ENCODE measurements around the gene SV2B.
A peak's percentile ranks its signal among the peaks of the same experiment; 100 is the strongest.

Gene SV2B

GRCh38 chr15:91158415-91159394 lies 58.6 kb downstream of the SV2B start:
- no peaks in the 10 kb centered on the region for H3K36me3 ChIP-seq (ENCODE audit: control insufficient read depth, insufficient read depth, low read length, severe bottlenecking)
- H3K9ac ChIP-seq (ENCODE audit: low read length) = no peak overlapping the region

GRCh38 chr15:91165850-91166249 lies 65.8 kb downstream of the SV2B start:
- DNase-seq (ENCODE audit: low read depth) = no peak
- Histone ChIP-seq H3K36me3 (ENCODE audit: control insufficient read depth, insufficient read depth, low read length, severe bottlenecking) (no peaks in the 10 kb centered on the region), H3K9me3 (ENCODE audit: control insufficient read depth, low read length) (peaks cover 24% of the 10 kb centered on the region), H3K4me3 (ENCODE audit: low read length) (no peak overlapping the region), H3K27me3 (replicated peaks; ENCODE audit: control insufficient read depth, insufficient read depth, low read length) (no peaks in the 10 kb centered on the region), H3K9ac (ENCODE audit: low read length) (no peak overlapping the region), H3K4me1 (ENCODE audit: control insufficient read depth, insufficient read depth, low read length) (no peaks in the 10 kb centered on the region)

More at GRCh38 chr15:91158415-91159394, 58.6 kb downstream of the SV2B start:
- no peaks in the 10 kb centered on the region for H3K9me3 ChIP-seq (ENCODE audit: control insufficient read depth, low read length)
- H3K27me3 ChIP-seq (replicated peaks; ENCODE audit: control insufficient read depth, insufficient read depth, low read length) = peaks cover 7% of the 10 kb centered on the region
- no peaks in the 10 kb centered on the region for H3K4me1 ChIP-seq (ENCODE audit: control insufficient read depth, insufficient read depth, low read length)
- no peak overlapping the region for H3K4me3 ChIP-seq (ENCODE audit: low read length)
- no peak for DNase-seq (ENCODE audit: low read depth)

- no peak for DNase-seq (ENCODE audit: low read depth)
Measured at GRCh38 chr15:91168457-91168856, 68.4 kb downstream of the SV2B start.

GRCh38 chr15:91171334-91171733 lies 71.3 kb downstream of the SV2B start:
- H3K9me3 ChIP-seq (ENCODE audit: control insufficient read depth, low read length) = peaks cover 9% of the 10 kb centered on the region
- no peaks in the 10 kb centered on the region for H3K27me3 ChIP-seq (replicated peaks; ENCODE audit: control insufficient read depth, insufficient read depth, low read length)
- no peaks in the 10 kb centered on the region for H3K36me3 ChIP-seq (ENCODE audit: control insufficient read depth, insufficient read depth, low read length, severe bottlenecking)
- no peak overlapping the region for H3K9ac ChIP-seq (ENCODE audit: low read length)
- DNase-seq (ENCODE audit: low read depth) = no peak
- H3K4me3 ChIP-seq (ENCODE audit: low read length) = no peak overlapping the region
- no peaks in the 10 kb centered on the region for H3K4me1 ChIP-seq (ENCODE audit: control insufficient read depth, insufficient read depth, low read length)

More at GRCh38 chr15:91168457-91168856, 68.4 kb downstream of the SV2B start:
- H3K9ac ChIP-seq (ENCODE audit: low read length) = no peak overlapping the region
- no peaks in the 10 kb centered on the region for H3K27me3 ChIP-seq (replicated peaks; ENCODE audit: control insufficient read depth, insufficient read depth, low read length)
- peaks cover 24% of the 10 kb centered on the region for H3K9me3 ChIP-seq (ENCODE audit: control insufficient read depth, low read length)
- H3K36me3 ChIP-seq (ENCODE audit: control insufficient read depth, insufficient read depth, low read length, severe bottlenecking) = no peaks in the 10 kb centered on the region
- H3K4me1 ChIP-seq (ENCODE audit: control insufficient read depth, insufficient read depth, low read length) = no peaks in the 10 kb centered on the region
- no peak overlapping the region for H3K4me3 ChIP-seq (ENCODE audit: low read length)

- no peak for DNase-seq (ENCODE audit: low read depth)
- H3K9me3 ChIP-seq (ENCODE audit: control insufficient read depth, low read length) = no peaks in the 10 kb centered on the region
- H3K27me3 ChIP-seq (replicated peaks; ENCODE audit: control insufficient read depth, insufficient read depth, low read length) = no peaks in the 10 kb centered on the region
- H3K36me3 ChIP-seq (ENCODE audit: control insufficient read depth, insufficient read depth, low read length, severe bottlenecking) = no peaks in the 10 kb centered on the region
- H3K9ac ChIP-seq (ENCODE audit: low read length) = no peak overlapping the region
- H3K4me1 ChIP-seq (ENCODE audit: control insufficient read depth, insufficient read depth, low read length) = no peaks in the 10 kb centered on the region
- no peak overlapping the region for H3K4me3 ChIP-seq (ENCODE audit: low read length)
Measured at GRCh38 chr15:91182101-91182500, 82.0 kb downstream of the SV2B start.

GRCh38 chr15:91183596-91183995 lies 83.5 kb downstream of the SV2B start:
- no peaks in the 10 kb centered on the region for H3K36me3 ChIP-seq (ENCODE audit: control insufficient read depth, insufficient read depth, low read length, severe bottlenecking)
- no peaks in the 10 kb centered on the region for H3K9me3 ChIP-seq (ENCODE audit: control insufficient read depth, low read length)
- H3K4me3 ChIP-seq (ENCODE audit: low read length) = no peak overlapping the region
- H3K27me3 ChIP-seq (replicated peaks; ENCODE audit: control insufficient read depth, insufficient read depth, low read length) = no peaks in the 10 kb centered on the region
- no peak overlapping the region for H3K9ac ChIP-seq (ENCODE audit: low read length)
- no peak for DNase-seq (ENCODE audit: low read depth)
- H3K4me1 ChIP-seq (ENCODE audit: control insufficient read depth, insufficient read depth, low read length) = no peaks in the 10 kb centered on the region

GRCh38 chr15:91184441-91184840 lies 84.4 kb downstream of the SV2B start:
- Histone ChIP-seq H3K27me3 (replicated peaks; ENCODE audit: control insufficient read depth, insufficient read depth, low read length) (no peaks in the 10 kb centered on the region), H3K9me3 (ENCODE audit: control insufficient read depth, low read length) (no peaks in the 10 kb centered on the region), H3K4me1 (ENCODE audit: control insufficient read depth, insufficient read depth, low read length) (no peaks in the 10 kb centered on the region), H3K36me3 (ENCODE audit: control insufficient read depth, insufficient read depth, low read length, severe bottlenecking) (no peaks in the 10 kb centered on the region), H3K9ac (ENCODE audit: low read length) (no peak overlapping the region), H3K4me3 (ENCODE audit: low read length) (no peak overlapping the region)
- no peak for DNase-seq (ENCODE audit: low read depth)

GRCh38 chr15:91186904-91187656 lies 87.0 kb downstream of the SV2B start:
- no peaks in the 10 kb centered on the region for H3K4me1 ChIP-seq (ENCODE audit: control insufficient read depth, insufficient read depth, low read length)
- peak; percentile 14 for DNase-seq (ENCODE audit: low read depth)
- H3K9ac ChIP-seq (ENCODE audit: low read length) = no peak overlapping the region
- no peak overlapping the region for H3K4me3 ChIP-seq (ENCODE audit: low read length)
- H3K27me3 ChIP-seq (replicated peaks; ENCODE audit: control insufficient read depth, insufficient read depth, low read length) = no peaks in the 10 kb centered on the region
- no peaks in the 10 kb centered on the region for H3K9me3 ChIP-seq (ENCODE audit: control insufficient read depth, low read length)
- H3K36me3 ChIP-seq (ENCODE audit: control insufficient read depth, insufficient read depth, low read length, severe bottlenecking) = no peaks in the 10 kb centered on the region

- Histone ChIP-seq H3K9me3 (ENCODE audit: control insufficient read depth, low read length) (no peaks in the 10 kb centered on the region), H3K4me1 (ENCODE audit: control insufficient read depth, insufficient read depth, low read length) (no peaks in the 10 kb centered on the region), H3K9ac (ENCODE audit: low read length) (no peak overlapping the region), H3K36me3 (ENCODE audit: control insufficient read depth, insufficient read depth, low read length, severe bottlenecking) (no peaks in the 10 kb centered on the region), H3K4me3 (ENCODE audit: low read length) (no peak overlapping the region), H3K27me3 (replicated peaks; ENCODE audit: control insufficient read depth, insufficient read depth, low read length) (peaks cover 3% of the 10 kb centered on the region)
- DNase-seq (ENCODE audit: low read depth) = no peak
Measured at GRCh38 chr15:91192285-91192684, 92.2 kb downstream of the SV2B start.

GRCh38 chr15:91192690-91193377 lies 92.8 kb downstream of the SV2B start:
- Histone ChIP-seq H3K9ac (ENCODE audit: low read length) (no peak overlapping the region), H3K4me1 (ENCODE audit: control insufficient read depth, insufficient read depth, low read length) (no peaks in the 10 kb centered on the region), H3K27me3 (replicated peaks; ENCODE audit: control insufficient read depth, insufficient read depth, low read length) (peaks cover 3% of the 10 kb centered on the region), H3K4me3 (ENCODE audit: low read length) (no peak overlapping the region), H3K36me3 (ENCODE audit: control insufficient read depth, insufficient read depth, low read length, severe bottlenecking) (no peaks in the 10 kb centered on the region), H3K9me3 (ENCODE audit: control insufficient read depth, low read length) (no peaks in the 10 kb centered on the region)
- DNase-seq (ENCODE audit: low read depth) = no peak

GRCh38 chr15:91193378-91193720 lies 93.3 kb downstream of the SV2B start:
- H3K9ac ChIP-seq (ENCODE audit: low read length) = no peak overlapping the region
- no peaks in the 10 kb centered on the region for H3K4me1 ChIP-seq (ENCODE audit: control insufficient read depth, insufficient read depth, low read length)
- no peak for DNase-seq (ENCODE audit: low read depth)
- H3K9me3 ChIP-seq (ENCODE audit: control insufficient read depth, low read length) = no peaks in the 10 kb centered on the region
- H3K27me3 ChIP-seq (replicated peaks; ENCODE audit: control insufficient read depth, insufficient read depth, low read length) = peaks cover 3% of the 10 kb centered on the region
- H3K4me3 ChIP-seq (ENCODE audit: low read length) = no peak overlapping the region
- H3K36me3 ChIP-seq (ENCODE audit: control insufficient read depth, insufficient read depth, low read length, severe bottlenecking) = no peaks in the 10 kb centered on the region
